Activated effector memory CD4-positive, alpha-beta T cell treated with anti-CD3 and anti-CD28 coated beads, Interleukin-2, amount 50 U/mL, for 16 hours (primary cell): ENCODE results near the gene HRH2.
A peak's percentile ranks its signal among the peaks of the same experiment; 100 is the strongest.

Source experiments
- DNase-seq: peaks from one replicate; pipeline ENCODE4 v3.0.0-alpha.2; 2020

HRH2 gene

GRCh38 chr5:175694371-175695160 is 36.7 kb downstream of the HRH2 start:
- DNase-seq, result no peak

- no peak for DNase-seq
Measured at GRCh38 chr5:175695161-175696126, 37.6 kb downstream of the HRH2 start.

GRCh38 chr5:175696139-175696854 is 38.4 kb downstream of the HRH2 start:
- DNase-seq, result peak; percentile 88

- no peak for DNase-seq
Measured at GRCh38 chr5:175696855-175697198, 39.0 kb downstream of the HRH2 start.

GRCh38 chr5:175697846-175698245 is 40.0 kb downstream of the HRH2 start:
- DNase-seq, result peak; percentile 41

- peak; percentile 31 for DNase-seq
Measured at GRCh38 chr5:175698401-175699115, 40.7 kb downstream of the HRH2 start.

GRCh38 chr5:175700991-175701390 is 43.1 kb downstream of the HRH2 start:
- peak; percentile 59 for DNase-seq

GRCh38 chr5:175701797-175702196 is 43.9 kb downstream of the HRH2 start:
- DNase-seq, result peak; percentile 12

GRCh38 chr5:175706499-175706898 is 48.6 kb downstream of the HRH2 start:
- DNase-seq, result peak; percentile 33

- DNase-seq, result peak; percentile 37
Measured at GRCh38 chr5:175707751-175708375, 50.0 kb downstream of the HRH2 start.

GRCh38 chr5:175709276-175709781 is 51.5 kb downstream of the HRH2 start:
- DNase-seq, result peak; percentile 57

GRCh38 chr5:175710326-175710725 is 52.5 kb downstream of the HRH2 start:
- peak; percentile 34 for DNase-seq

GRCh38 chr5:175711031-175711430 is 53.2 kb downstream of the HRH2 start:
- no peak for DNase-seq

GRCh38 chr5:175711472-175712312 is 53.8 kb downstream of the HRH2 start:
- peak; percentile 38 for DNase-seq

GRCh38 chr5:175712313-175712680 is 54.4 kb downstream of the HRH2 start:
- no peak for DNase-seq

GRCh38 chr5:175712681-175713085 is 54.8 kb downstream of the HRH2 start:
- peak; percentile 60 for DNase-seq

- peak; percentile 31 for DNase-seq
Measured at GRCh38 chr5:175713930-175714329, 56.1 kb downstream of the HRH2 start.

GRCh38 chr5:175714479-175715085 is 56.7 kb downstream of the HRH2 start:
- peak; percentile 25 for DNase-seq

- peak; percentile 17 for DNase-seq
Measured at GRCh38 chr5:175715627-175716522, 58.0 kb downstream of the HRH2 start.
